GM12872 (cell line): Measurements from ENCODE around the gene UBAP1L.

Experiments
- TF ChIP-seq, protein P1 (sequence below): IDR thresholded peaks from 3 replicates; pipeline ENCODE4 v1.5.1; 2011; ENCODE audit warnings: low read depth, mild to moderate bottlenecking, low read length, moderate library complexity; ENCODE audit not compliant: insufficient read depth

UBAP1L gene

DNA sequence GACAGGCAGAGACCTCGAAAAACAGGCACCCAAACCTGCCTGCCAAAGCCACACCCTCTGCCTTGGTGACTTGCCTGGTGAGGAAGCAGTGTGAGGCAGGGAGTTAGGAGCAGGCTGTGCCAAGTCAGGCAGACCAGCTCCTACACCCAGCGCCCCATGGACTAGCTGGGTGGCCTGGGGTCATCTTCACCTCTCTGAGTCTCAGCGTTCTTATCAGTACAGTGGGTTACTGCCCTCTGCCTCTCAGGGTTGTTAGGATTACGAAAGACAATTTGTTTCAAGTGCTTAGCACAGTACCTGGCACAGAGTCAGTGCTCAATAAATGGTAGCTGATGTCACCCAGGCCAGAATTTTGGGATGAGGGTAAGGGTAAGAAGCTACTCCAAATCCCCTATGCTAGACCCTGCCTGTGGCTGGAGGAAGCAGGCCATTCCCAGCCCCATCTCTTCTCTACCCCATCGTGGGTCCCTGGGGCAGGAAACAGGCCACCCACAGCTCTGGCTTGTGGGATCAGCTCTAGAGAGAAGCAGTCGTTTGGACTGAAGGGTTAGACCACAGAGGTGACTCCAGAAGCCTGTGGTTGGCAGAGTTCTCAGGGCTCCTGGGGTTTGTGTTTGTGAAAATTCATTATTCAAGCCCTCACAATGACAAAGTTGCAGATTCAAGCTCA is 59.7 kb downstream of the UBAP1L start:
- TF ChIP-seq, protein P1, sequence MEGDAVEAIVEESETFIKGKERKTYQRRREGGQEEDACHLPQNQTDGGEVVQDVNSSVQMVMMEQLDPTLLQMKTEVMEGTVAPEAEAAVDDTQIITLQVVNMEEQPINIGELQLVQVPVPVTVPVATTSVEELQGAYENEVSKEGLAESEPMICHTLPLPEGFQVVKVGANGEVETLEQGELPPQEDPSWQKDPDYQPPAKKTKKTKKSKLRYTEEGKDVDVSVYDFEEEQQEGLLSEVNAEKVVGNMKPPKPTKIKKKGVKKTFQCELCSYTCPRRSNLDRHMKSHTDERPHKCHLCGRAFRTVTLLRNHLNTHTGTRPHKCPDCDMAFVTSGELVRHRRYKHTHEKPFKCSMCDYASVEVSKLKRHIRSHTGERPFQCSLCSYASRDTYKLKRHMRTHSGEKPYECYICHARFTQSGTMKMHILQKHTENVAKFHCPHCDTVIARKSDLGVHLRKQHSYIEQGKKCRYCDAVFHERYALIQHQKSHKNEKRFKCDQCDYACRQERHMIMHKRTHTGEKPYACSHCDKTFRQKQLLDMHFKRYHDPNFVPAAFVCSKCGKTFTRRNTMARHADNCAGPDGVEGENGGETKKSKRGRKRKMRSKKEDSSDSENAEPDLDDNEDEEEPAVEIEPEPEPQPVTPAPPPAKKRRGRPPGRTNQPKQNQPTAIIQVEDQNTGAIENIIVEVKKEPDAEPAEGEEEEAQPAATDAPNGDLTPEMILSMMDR: no peak

DNA sequence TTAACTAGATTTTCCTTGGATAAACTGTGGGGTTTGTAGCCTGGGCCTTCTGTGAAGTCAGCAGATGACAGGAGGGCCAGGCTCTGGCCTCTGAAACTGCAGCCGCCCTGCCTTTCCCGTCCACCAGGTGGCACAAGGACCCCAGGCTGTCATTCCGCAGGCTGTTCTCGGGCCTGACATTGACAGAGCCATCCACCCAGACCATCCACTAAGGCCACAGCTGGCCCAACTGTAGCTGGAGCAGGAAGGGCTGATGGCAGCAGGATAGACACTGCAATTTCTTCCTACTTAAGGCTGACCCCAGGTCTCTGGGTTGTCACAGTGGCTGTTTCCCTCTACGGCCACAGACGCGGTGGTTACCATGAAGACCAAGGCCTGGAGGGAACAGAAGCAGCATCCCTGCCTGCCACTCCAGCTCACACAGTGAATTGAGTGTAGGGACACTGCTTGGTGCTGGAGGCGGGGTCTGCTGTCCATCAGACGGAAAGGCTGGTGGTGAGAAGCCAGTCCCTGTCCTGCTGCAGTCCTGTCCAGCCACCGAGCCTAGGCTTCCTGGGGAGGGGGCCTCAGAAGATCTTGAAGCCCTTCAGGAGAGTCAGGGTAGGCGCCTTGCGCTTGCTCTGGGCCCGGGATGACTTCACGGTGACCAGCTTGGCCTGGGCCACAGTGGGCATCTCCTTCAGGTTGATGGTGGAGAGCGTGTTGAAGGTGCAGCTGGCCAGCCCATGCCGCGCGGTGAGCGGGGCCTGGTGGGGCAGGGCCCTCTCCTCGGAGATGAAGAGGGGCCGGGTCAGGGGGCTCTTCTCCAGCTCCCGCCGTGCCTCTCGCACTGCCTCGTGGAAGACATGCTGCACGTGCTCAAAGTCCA is 60.4 kb downstream of the UBAP1L start:
- TF ChIP-seq, protein P1: peak; percentile 95

DNA sequence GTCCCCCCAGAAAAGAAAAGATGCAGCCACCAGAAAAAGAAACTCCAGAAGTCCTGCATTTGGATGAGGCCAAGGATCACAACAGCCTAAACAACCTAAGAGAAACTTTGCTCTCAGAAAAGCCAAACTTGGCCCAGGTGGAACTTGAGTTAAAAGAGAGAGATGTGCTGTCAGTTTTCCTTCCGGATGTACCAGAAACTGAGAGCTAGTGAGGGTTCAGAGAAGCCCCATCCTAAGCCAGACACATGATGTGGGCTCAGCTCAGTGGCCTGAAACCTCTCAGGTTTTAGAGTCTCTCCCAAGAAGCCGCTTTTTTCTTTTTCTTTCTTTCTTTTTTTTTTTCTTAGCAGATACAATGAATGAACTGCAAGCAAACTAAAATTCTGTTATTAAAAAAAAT is 62.0 kb downstream of the UBAP1L start:
- TF ChIP-seq, protein P1: no peak

DNA sequence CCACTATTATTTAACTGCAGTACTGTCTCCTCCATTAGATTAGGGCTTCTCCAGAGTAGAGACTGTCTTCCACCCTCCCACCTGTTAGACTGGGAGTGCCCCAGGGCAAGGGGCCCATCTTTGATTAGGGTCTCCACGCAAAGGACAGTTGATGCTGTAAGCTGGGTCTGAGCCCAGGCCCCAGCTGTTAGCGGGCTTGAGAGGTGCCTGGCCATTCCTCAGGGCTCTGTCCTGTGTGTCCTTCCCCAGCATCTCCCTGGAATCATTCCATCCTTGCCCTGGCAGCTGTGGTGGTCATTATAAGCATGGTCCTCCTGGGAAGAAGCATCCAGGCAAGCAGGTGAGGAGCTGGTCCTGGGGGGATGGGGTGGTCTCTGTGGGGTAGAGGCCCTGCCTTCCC is 63.7 kb downstream of the UBAP1L start:
- TF ChIP-seq, protein P1: no peak

DNA sequence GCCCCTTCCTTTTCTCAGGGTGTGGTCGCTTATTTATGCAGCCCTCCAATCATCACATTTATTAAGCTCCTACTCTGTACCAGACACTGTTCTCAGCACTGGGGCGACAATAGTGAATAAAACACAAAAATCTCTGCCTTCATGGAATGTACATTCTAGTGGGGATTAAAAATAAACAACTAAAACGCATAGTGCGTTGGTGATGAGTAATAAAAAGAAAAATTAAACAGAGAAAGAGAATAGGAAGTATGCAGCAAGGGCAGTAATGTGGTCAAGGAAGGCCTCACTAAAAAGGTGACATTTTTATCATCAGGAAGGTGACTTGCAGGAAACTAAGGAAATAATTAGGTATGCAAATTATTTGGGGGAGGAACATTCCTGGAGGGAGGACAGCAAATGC is 64.7 kb downstream of the UBAP1L start:
- TF ChIP-seq, protein P1: no peak

DNA sequence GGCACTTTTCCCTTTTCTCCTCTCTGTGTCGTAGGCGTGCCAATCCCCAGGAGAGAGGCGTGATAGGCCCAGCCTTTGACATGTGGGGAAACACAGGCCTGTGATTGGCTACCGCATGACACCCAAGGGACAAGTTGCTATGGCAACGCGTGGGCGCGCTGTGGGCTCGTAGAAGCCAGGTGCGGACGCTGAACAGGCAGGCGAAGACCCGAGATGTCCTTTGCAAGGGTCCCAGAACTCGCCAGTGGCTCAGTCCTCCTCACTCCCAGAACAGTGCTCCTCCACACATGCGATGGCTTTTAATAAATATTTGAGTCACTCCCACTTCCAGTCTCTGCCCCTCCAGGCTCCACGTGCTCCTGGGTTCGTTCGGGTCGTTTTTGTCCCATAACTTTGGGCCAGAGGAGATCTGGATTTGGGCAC is 65.6 kb downstream of the UBAP1L start:
- TF ChIP-seq, protein P1: no peak

DNA sequence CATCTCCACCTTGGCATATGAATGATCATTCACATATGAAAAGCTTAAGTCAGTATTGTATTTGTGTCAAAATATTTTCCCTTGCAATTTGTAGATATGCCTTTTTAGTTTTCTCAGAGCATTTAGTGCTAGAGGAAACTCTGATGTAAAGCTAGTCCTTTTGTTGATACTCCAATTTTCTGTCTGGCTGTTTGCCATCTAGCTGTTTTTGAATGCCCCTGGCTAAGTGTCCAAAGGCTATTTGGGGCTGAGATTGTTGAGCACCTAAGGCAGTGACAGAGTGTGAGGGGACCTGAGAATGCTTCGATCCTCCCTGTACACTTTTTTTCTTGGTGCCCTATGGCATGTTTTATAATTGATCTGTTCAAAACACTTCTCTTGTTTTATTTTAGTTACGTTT is 66.8 kb downstream of the UBAP1L start:
- TF ChIP-seq, protein P1: no peak
